H1 (cell line): ENCODE data around the gene MMS22L.

Source experiments
- ATF3 ChIP-seq: IDR thresholded peaks from 2 replicates; pipeline ENCODE4 v1.6.1; 2011; ENCODE audit warnings: low read depth, mild to moderate bottlenecking, low read length; ENCODE audit not compliant: insufficient read depth
- CTCF ChIP-seq, 3 experiments: IDR thresholded peaks; 1 replicate in 2 of 3; 2 replicates in 1 of 3; pipeline versions ENCODE4 v1.5.1 to v1.6.1; 2011; ENCODE audit warnings: low read length in 3 of 3, mild to moderate bottlenecking in 3 of 3, inconsistent platforms in 2 of 3, low read depth in 1 of 3, moderate library complexity in 1 of 3; ENCODE audit not compliant: insufficient read depth in 1 of 3; ENCODE audit errors: control extremely low read depth in 1 of 3
- MAX ChIP-seq: IDR thresholded peaks from 2 replicates; pipeline ENCODE4 v1.6.1; 2012; ENCODE audit warnings: inconsistent platforms
- POLR2A ChIP-seq, 2 experiments: IDR thresholded peaks; 1 replicate in 1 of 2; 2 replicates in 1 of 2; pipeline ENCODE4 v1.6.1; 2011; ENCODE audit warnings: low read depth in 2 of 2, low read length in 2 of 2, mild to moderate bottlenecking in 2 of 2; ENCODE audit errors: control extremely low read depth in 1 of 2
- POLR2AphosphoS5 ChIP-seq: IDR thresholded peaks from 2 replicates; pipeline ENCODE4 v1.6.1; 2011; ENCODE audit warnings: low read depth, low read length
- RNF2 ChIP-seq: fragments of 200-900, 300-1000 bp; sonication (generic); IDR thresholded peaks from 2 replicates; pipeline ENCODE4 v1.7.1; 2016; ENCODE audit warnings: borderline replicate concordance, low read depth, mild to moderate bottlenecking, antibody characterized with exemption, low read length; ENCODE audit not compliant: poor library complexity, severe bottlenecking; ENCODE audit errors: missing control alignments
- SAP30 ChIP-seq: fragments of 300-600 bp; sonication (generic); IDR thresholded peaks from 2 replicates; pipeline ENCODE4 v1.7.1; 2012; ENCODE audit warnings: low read length, moderate library complexity, mild to moderate bottlenecking, inconsistent platforms; ENCODE audit not compliant: insufficient read depth, insufficient replicate concordance
- SP2 ChIP-seq: IDR thresholded peaks from 2 replicates; pipeline ENCODE4 v1.6.1; 2012; ENCODE audit warnings: mild to moderate bottlenecking, low read length, inconsistent platforms
- SP4 ChIP-seq: IDR thresholded peaks from 2 replicates; pipeline ENCODE4 v1.6.1; 2012; ENCODE audit warnings: low read length, inconsistent platforms
- SUZ12 ChIP-seq: fragments of 200-600 bp; sonication (generic); IDR thresholded peaks from 2 replicates; pipeline ENCODE4 v1.6.1; 2012; ENCODE audit warnings: mild to moderate bottlenecking, inconsistent platforms, low read length, moderate library complexity, mixed read lengths
- TAF1 ChIP-seq: IDR thresholded peaks from 2 replicates; pipeline ENCODE4 v1.6.1; 2011; ENCODE audit warnings: mild to moderate bottlenecking, low read depth, low read length
- USF2 ChIP-seq: IDR thresholded peaks from 2 replicates; pipeline ENCODE4 v1.6.1; 2011; ENCODE audit warnings: low read length, improper control_type of control experiment
- YY1 ChIP-seq: IDR thresholded peaks from 2 replicates; pipeline ENCODE4 v1.6.1; 2011; ENCODE audit warnings: low read depth, mild to moderate bottlenecking, low read length

- TF ChIP-seq POLR2A (IDR thresholded peaks at IDR 0.05; ENCODE audit: control extremely low read depth in 1 of 2, low read depth in 2 of 2, low read length in 2 of 2) (no peak), CTCF (IDR thresholded peaks at IDR 0.05; ENCODE audit: control extremely low read depth in 1 of 3, insufficient read depth in 1 of 3, low read depth in 1 of 3, low read length in 3 of 3) (no peak), RNF2 (no peak), ATF3 (no peak), SP2 (no peak), YY1 (no peak), USF2 (no peak), SP4 (no peak), POLR2AphosphoS5 (no peak), MAX (no peak), SAP30 (no peak), SUZ12 (no peak), TAF1 (no peak)
These were observed 11.4 kb upstream of the MMS22L start for GRCh38 chr6:97294451-97294850.
